A673 (cell line): ENCODE results near the gene CDK14. TPM values are rescaled to one million over a fixed set of nuclear protein-coding genes. Genes with fewer than 3 reads are reported as not detected.
A peak's percentile ranks its signal among the peaks of the same experiment; 100 is the strongest.

Experiments
- BruUV-seq: library from RNA; stranded (reverse); fragments of 400-500 nt; replicated peaks from 2 replicates; lab custom pipeline; 2021; lab: Mats Ljungman, UMichigan
- CTCF ChIA-PET: fragments of 300-600 bp; sonication (Branson Sonifier 250); formaldehyde crosslinking; loops from one replicate; lab custom pipeline; 2022; ENCODE audit warnings: antibody characterized with exemption; lab: Charles Lee
- POLR2A ChIA-PET: fragments of 300-600 bp; sonication (Branson Sonifier 250); formaldehyde crosslinking; loops from one replicate; lab custom pipeline; 2022; ENCODE audit warnings: antibody characterized with exemption; ENCODE audit not compliant: low non-redundant PET; lab: Charles Lee
- DNase-seq: peaks from one replicate; pipeline ENCODE4 v3.0.0-alpha.2; 2015; ENCODE audit warnings: low spot score
- H3K27ac ChIP-seq: fragments of 200-600 bp; sonication (generic); 2 replicates; pipeline ENCODE4 v1.5.1; 2016; ENCODE audit warnings: mixed run types, low read depth, mild to moderate bottlenecking, mixed read lengths, antibody characterized with exemption, low read length; ENCODE audit not compliant: poor library complexity, severe bottlenecking
- H3K27me3 ChIP-seq: fragments of 200-600 bp; sonication (generic); replicated peaks from 2 replicates; pipeline ENCODE4 v1.6.1; 2017; ENCODE audit warnings: mixed run types, low read depth, mild to moderate bottlenecking, mixed read lengths, antibody characterized with exemption, low read length; ENCODE audit not compliant: insufficient read depth, poor library complexity
- H3K36me3 ChIP-seq: fragments of 200-600 bp; sonication (generic); 2 replicates; pipeline ENCODE4 v1.6.1; 2016; ENCODE audit warnings: mixed run types, mild to moderate bottlenecking, mixed read lengths, antibody characterized with exemption, low read length; ENCODE audit not compliant: insufficient read depth, poor library complexity, severe bottlenecking
- H3K4me1 ChIP-seq: fragments of 200-600 bp; sonication (generic); 2 replicates; pipeline ENCODE4 v1.6.1; 2017; ENCODE audit warnings: mixed run types, mild to moderate bottlenecking, mixed read lengths, antibody characterized with exemption, low read length; ENCODE audit not compliant: insufficient read depth, poor library complexity, severe bottlenecking
- H3K4me3 ChIP-seq: fragments of 200-600 bp; sonication (generic); 2 replicates; pipeline ENCODE4 v1.5.1; 2016; ENCODE audit warnings: low read depth, mixed run types, mild to moderate bottlenecking, mixed read lengths, low read length; ENCODE audit not compliant: poor library complexity, severe bottlenecking
- H3K9me3 ChIP-seq: fragments of 200-600 bp; sonication (generic); 2 replicates; pipeline ENCODE4 v1.6.1; 2016; ENCODE audit warnings: mixed run types, low read depth, mild to moderate bottlenecking, mixed read lengths, antibody characterized with exemption, low read length; ENCODE audit not compliant: poor library complexity, severe bottlenecking
- CTCF ChIP-seq: fragments of 300-800, 200-600 bp; sonication (generic); conservative IDR thresholded peaks from 2 replicates; pipeline ENCODE4 v1.5.1; 2017; ENCODE audit warnings: low read depth, mild to moderate bottlenecking, antibody characterized with exemption, low read length, moderate library complexity, mixed read lengths
- EZH2 ChIP-seq: fragments of 200-600 bp; sonication (generic); IDR thresholded peaks from 2 replicates; pipeline ENCODE4 v1.6.1; 2017; ENCODE audit warnings: borderline replicate concordance, low read depth, mild to moderate bottlenecking, mixed read lengths, antibody characterized with exemption, low read length; ENCODE audit not compliant: poor library complexity, severe bottlenecking
- intact Hi-C: fragments of 100-400 bp; cut with micrococcal nuclease; formaldehyde crosslinking; loops from one replicate; pipeline ENCODE4 v1.10.0; 2022; ENCODE audit not compliant: unreplicated experiment
- total RNA-seq: library from RNA; stranded (reverse); gene quantifications from 2 replicates; pipeline ENCODE4 v1.2.3, GENCODE V29; 2021

The CDK14 gene
- total RNA-seq, 1 experiment from 2014 or later, result 128 TPM

GRCh38 chr7:90617442-90617841 lies 21.3 kb downstream of the CDK14 start:
- Histone ChIP-seq H3K36me3 (peaks cover 8% of the 10 kb centered on the region), H3K27ac (peak overlapping the region; percentile 71), H3K4me3 (no peak overlapping the region), H3K9me3 (no peaks in the 10 kb centered on the region), H3K4me1 (peaks cover 80% of the 10 kb centered on the region), H3K27me3 (no peaks in the 10 kb centered on the region)
- no TSS peak for BruUV-seq
- CTCF ChIA-PET, result no interaction called here
- DNase-seq, result no peak
- TF ChIP-seq CTCF, result no peak
- TF ChIP-seq EZH2, result no peak
- POLR2A ChIA-PET, result no interaction called here
- intact Hi-C loops, result no loop called here

- intact Hi-C loops, result no loop called here
- Histone ChIP-seq H3K27ac (peak overlapping the region; percentile 71), H3K4me3 (no peak overlapping the region), H3K36me3 (peaks cover 8% of the 10 kb centered on the region), H3K27me3 (no peaks in the 10 kb centered on the region), H3K9me3 (no peaks in the 10 kb centered on the region), H3K4me1 (peaks cover 81% of the 10 kb centered on the region)
- ChIA-PET POLR2A (no interaction called here), CTCF (interaction anchor here (1.0 kb wide), 1 partner anchor 163 kb away, joined by 3 read pairs; no protein-coding TSS in a partner anchor)
- TF ChIP-seq CTCF, result no peak
- no peak for TF ChIP-seq EZH2
- BruUV-seq, result no TSS peak
- no peak for DNase-seq
Observed at GRCh38 chr7:90618876-90619275, 22.8 kb downstream of the CDK14 start.

- Histone ChIP-seq H3K36me3 (peaks cover 3% of the 10 kb centered on the region), H3K4me1 (peaks cover 97% of the 10 kb centered on the region), H3K27ac (peak overlapping the region; percentile 97), H3K27me3 (no peaks in the 10 kb centered on the region), H3K9me3 (no peaks in the 10 kb centered on the region), H3K4me3 (no peak overlapping the region)
- BruUV-seq, result no TSS peak
- ChIA-PET CTCF (interaction anchor here (1.0 to 1.8 kb wide), 2 partner anchors 26 to 413 kb away, joined by 3 to 8 read pairs; no protein-coding TSS in a partner anchor), POLR2A (no interaction called here)
- no peak for TF ChIP-seq CTCF
- no peak for TF ChIP-seq EZH2
- intact Hi-C loops, result loop anchor here (1.0 to 10.0 kb wide), 9 partner anchors 27 to 1245 kb away; partner anchors contain the start of gene STEAP1
- DNase-seq, result peak; percentile 93
Observed at GRCh38 chr7:90621125-90621746, 25.1 kb downstream of the CDK14 start.
